CD14-positive monocyte (primary cell): ENCODE data around the gene MMP28. TPM values are rescaled to one million over a fixed set of nuclear protein-coding genes. Genes with fewer than 3 reads are reported as not detected.

ENCODE experiments used
- DNase-seq, 3 donors: peaks; one replicate each; pipeline ENCODE4 v3.0.0-alpha.2; 2011 to 2022
- H2AFZ ChIP-seq: 2 replicates; pipeline ENCODE4 v1.6.0; 2012; ENCODE audit warnings: mild to moderate bottlenecking, low read depth, low read length, inconsistent platforms; ENCODE audit not compliant: insufficient read depth, poor library complexity, severe bottlenecking
- H3K27ac ChIP-seq, 2 donors: 1 replicate in 1 of 2; 2 replicates in 1 of 2; pipeline ENCODE4 v1.5.1; 2012 to 2013; ENCODE audit warnings: low read length in 2 of 2, control low read depth in 1 of 2, inconsistent platforms in 1 of 2, low read depth in 1 of 2, mild to moderate bottlenecking in 1 of 2
- H3K27me3 ChIP-seq, 2 donors: one replicate each; pipeline versions ENCODE4 v1.6.0 to v1.6.1; 2011 to 2013; ENCODE audit warnings: low read length in 2 of 2; ENCODE audit not compliant: control insufficient read depth in 2 of 2, insufficient read depth in 2 of 2
- H3K36me3 ChIP-seq, 2 donors: replicated peaks in 1 of 2; 1 replicate in 1 of 2; 2 replicates in 1 of 2; pipeline versions ENCODE4 v1.5.1 to v1.6.1; 2012 to 2013; ENCODE audit warnings: low read length in 2 of 2, control low read depth in 1 of 2, inconsistent platforms in 1 of 2, mild to moderate bottlenecking in 1 of 2; ENCODE audit not compliant: insufficient read depth in 2 of 2, control insufficient read depth in 1 of 2
- H3K4me1 ChIP-seq, 2 donors: 1 replicate in 1 of 2; 2 replicates in 1 of 2; pipeline versions ENCODE4 v1.5.1 to v1.6.1; 2012 to 2013; ENCODE audit warnings: low read length in 2 of 2, control low read depth in 1 of 2, inconsistent platforms in 1 of 2, mild to moderate bottlenecking in 1 of 2, moderate library complexity in 1 of 2; ENCODE audit not compliant: insufficient read depth in 2 of 2, control insufficient read depth in 1 of 2
- H3K4me2 ChIP-seq: replicated peaks from 2 replicates; pipeline ENCODE3; 2012; ENCODE audit warnings: low read length, moderate library complexity, mild to moderate bottlenecking; ENCODE audit not compliant: poor library complexity, severe bottlenecking; ENCODE audit errors: extremely low read depth
- H3K4me3 ChIP-seq, 3 experiments: fragments of 200-600 bp in 1 of 3; sonication (generic) in 1 of 3; replicated peaks in 1 of 3; 1 replicate in 2 of 3; 2 replicates in 1 of 3; pipeline ENCODE4 v1.5.1; 2011 to 2013; ENCODE audit warnings: low read length in 3 of 3, mild to moderate bottlenecking in 3 of 3, control low read depth in 2 of 3, low read depth in 2 of 3, inconsistent platforms in 1 of 3, moderate library complexity in 1 of 3
- H3K79me2 ChIP-seq: 2 replicates; pipeline ENCODE4 v1.6.0; 2012; ENCODE audit warnings: mild to moderate bottlenecking, control low read depth, inconsistent platforms, low read length, moderate library complexity; ENCODE audit not compliant: insufficient read depth
- H3K9ac ChIP-seq: 2 replicates; pipeline ENCODE4 v1.6.0; 2017; ENCODE audit warnings: low read length, mild to moderate bottlenecking; ENCODE audit not compliant: insufficient read depth, poor library complexity, severe bottlenecking
- H3K9me3 ChIP-seq, 2 donors: replicated peaks in 1 of 2; 1 replicate in 1 of 2; 2 replicates in 1 of 2; pipeline versions ENCODE4 v1.5.1 to v1.6.1; 2012 to 2013; ENCODE audit warnings: low read length in 2 of 2, control low read depth in 1 of 2; ENCODE audit not compliant: control insufficient read depth in 1 of 2, insufficient read depth in 1 of 2
- H4K20me1 ChIP-seq: 2 replicates; pipeline ENCODE4 v1.6.0; 2012; ENCODE audit warnings: mild to moderate bottlenecking, low read length, control low read depth, moderate library complexity; ENCODE audit not compliant: insufficient read depth
- H3K27ac Mint-ChIP-seq, 7 donors: one replicate each; pipeline ENCODE4 v1.8.0; 2020; ENCODE audit warnings: mild to moderate bottlenecking in 7 of 7, mixed read lengths in 7 of 7, moderate library complexity in 6 of 7, inconsistent platforms in 2 of 7
- H3K27me3 Mint-ChIP-seq, 3 donors: one replicate each; pipeline ENCODE4 v1.8.0; 2021 to 2022; ENCODE audit warnings: low read depth in 3 of 3, mild to moderate bottlenecking in 3 of 3, mixed read lengths in 3 of 3, moderate library complexity in 3 of 3, inconsistent platforms in 1 of 3
- H3K36me3 Mint-ChIP-seq, 2 donors: one replicate each; pipeline ENCODE4 v1.8.0; 2020; ENCODE audit warnings: mixed read lengths in 2 of 2, inconsistent platforms in 1 of 2, mild to moderate bottlenecking in 1 of 2
- H3K4me1 Mint-ChIP-seq: one replicate; pipeline ENCODE4 v1.8.0; 2020; ENCODE audit warnings: mild to moderate bottlenecking, mixed read lengths
- H3K4me3 Mint-ChIP-seq, 2 donors: one replicate each; pipeline ENCODE4 v1.8.0; 2020; ENCODE audit warnings: mild to moderate bottlenecking in 2 of 2, mixed read lengths in 2 of 2, moderate library complexity in 1 of 2
- H3K9me3 Mint-ChIP-seq, 7 donors: one replicate each; pipeline ENCODE4 v1.8.0; 2020 to 2022; ENCODE audit warnings: mixed read lengths in 7 of 7, mild to moderate bottlenecking in 6 of 7, moderate library complexity in 6 of 7, inconsistent platforms in 2 of 7
- WGBS: methylation state at CpG from one replicate; pipeline ENCODE4 v1.1.5; 2013; ENCODE audit warnings: missing lambda C conversion rate; ENCODE audit not compliant: insufficient coverage; 5-methylcytosine and 5-hydroxymethylcytosine counted together
- intact Hi-C, 2 donors: fragments of 100-400 bp; cut with micrococcal nuclease; formaldehyde crosslinking; loops; one replicate each; pipeline versions ENCODE4 v1.15.0 to v1.15.1; 2023
- polyA plus RNA-seq, 3 donors: library from polyadenylated mRNA; depleted of rRNA in 1 of 3; unstranded in 2 of 3; stranded (reverse) in 1 of 3; fragments of 300-500 nt in 2 of 3; fragments of >200 nt in 1 of 3; fragmentation: Illumina TruSeq in 2 of 3; gene quantifications; 1 replicate in 2 of 3; 2 replicates in 1 of 3; pipeline ENCODE4 v1.2.3, GENCODE V29; 2012 to 2021
- TF ChIP-seq, protein P1 (sequence below): fragments of 200-600 bp; IDR thresholded peaks from one replicate; pipeline ENCODE4 v1.8.0; 2022; ENCODE audit warnings: antibody characterized with exemption, mild to moderate bottlenecking

Gene MMP28
- polyA plus RNA-seq, 3 donors, result not detected

DNA sequence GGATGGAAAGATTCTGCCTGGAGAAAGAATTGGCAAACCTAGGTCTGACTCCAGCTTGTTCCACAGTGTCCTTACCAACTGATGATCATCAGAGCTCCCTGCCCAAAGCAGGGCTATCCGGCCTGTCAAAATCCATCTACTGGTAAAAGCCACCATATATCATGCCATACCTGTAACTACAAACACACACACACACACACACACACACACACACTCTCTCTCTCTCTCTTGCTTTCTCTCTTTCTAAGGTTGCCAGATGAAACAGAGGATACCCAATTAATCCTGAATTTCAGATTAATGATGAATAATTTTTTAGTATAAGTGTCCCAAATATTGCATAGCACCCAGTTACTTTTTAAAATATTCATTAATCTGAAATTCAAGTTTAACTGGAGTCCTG, 1.5 kb upstream of the MMP28 start:
- TF ChIP-seq, protein P1, sequence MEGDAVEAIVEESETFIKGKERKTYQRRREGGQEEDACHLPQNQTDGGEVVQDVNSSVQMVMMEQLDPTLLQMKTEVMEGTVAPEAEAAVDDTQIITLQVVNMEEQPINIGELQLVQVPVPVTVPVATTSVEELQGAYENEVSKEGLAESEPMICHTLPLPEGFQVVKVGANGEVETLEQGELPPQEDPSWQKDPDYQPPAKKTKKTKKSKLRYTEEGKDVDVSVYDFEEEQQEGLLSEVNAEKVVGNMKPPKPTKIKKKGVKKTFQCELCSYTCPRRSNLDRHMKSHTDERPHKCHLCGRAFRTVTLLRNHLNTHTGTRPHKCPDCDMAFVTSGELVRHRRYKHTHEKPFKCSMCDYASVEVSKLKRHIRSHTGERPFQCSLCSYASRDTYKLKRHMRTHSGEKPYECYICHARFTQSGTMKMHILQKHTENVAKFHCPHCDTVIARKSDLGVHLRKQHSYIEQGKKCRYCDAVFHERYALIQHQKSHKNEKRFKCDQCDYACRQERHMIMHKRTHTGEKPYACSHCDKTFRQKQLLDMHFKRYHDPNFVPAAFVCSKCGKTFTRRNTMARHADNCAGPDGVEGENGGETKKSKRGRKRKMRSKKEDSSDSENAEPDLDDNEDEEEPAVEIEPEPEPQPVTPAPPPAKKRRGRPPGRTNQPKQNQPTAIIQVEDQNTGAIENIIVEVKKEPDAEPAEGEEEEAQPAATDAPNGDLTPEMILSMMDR, result no peak
- intact Hi-C loops, result no loop called here
- peak overlapping the region in 1 of 2 donors; percentile 48 for H3K4me3 Mint-ChIP-seq

DNA sequence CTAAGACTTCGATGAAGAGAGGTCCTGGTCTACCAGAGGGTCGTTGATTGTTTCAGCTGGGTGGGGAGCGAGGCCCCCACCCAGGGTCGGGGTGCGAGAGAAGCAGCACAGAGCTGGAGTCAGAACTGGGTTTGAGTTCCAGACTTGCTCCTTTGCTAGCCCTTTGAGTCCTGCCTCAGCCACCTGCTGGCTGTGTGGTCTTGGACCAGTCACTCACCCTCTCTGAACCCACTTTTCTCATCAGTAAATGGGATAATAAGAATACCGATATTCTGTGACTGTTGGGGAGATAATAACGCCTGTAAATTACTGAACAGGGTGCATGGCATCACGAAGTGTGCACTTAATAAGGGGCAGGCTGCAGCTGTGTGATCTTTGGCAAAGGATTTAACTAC, 427 bp upstream of the MMP28 start:
- Mint-ChIP-seq H3K9me3 (peaks cover 0 to 6% (median 0%) of the 10 kb centered on the region in 7 donors), H3K27ac (no peak overlapping the region), H3K4me3 (peak overlapping the region; percentile 75 to 82), H3K27me3 (peaks cover 54 to 70% (median 62%) of the 10 kb centered on the region in 3 donors), H3K36me3 (peaks cover 0 to 2% of the 10 kb centered on the region in 2 donors), H3K4me1 (peaks cover 13% of the 10 kb centered on the region)
- WGBS, result 36% methylated on average over 6 of the region's 8 CpGs
- Histone ChIP-seq H3K9me3 (peaks cover 0 to 6% of the 10 kb centered on the region in 2 donors), H3K4me2 (peak overlapping the region; percentile 78), H4K20me1 (no peaks in the 10 kb centered on the region), H3K27me3 (peaks cover 47 to 57% of the 10 kb centered on the region in 2 donors), H2AFZ (peak overlapping the region; percentile 67), H3K79me2 (no peaks in the 10 kb centered on the region), H3K9ac (no peak overlapping the region), H3K27ac (no peak overlapping the region), H3K4me1 (peaks cover 10 to 15% of the 10 kb centered on the region in 2 donors), H3K4me3 (peak overlapping the region in 2 of 3 experiments; percentile 20 to 69), H3K36me3 (no peaks in the 10 kb centered on the region)
- no peak for DNase-seq
- intact Hi-C loops, result no loop called here
- TF ChIP-seq, protein P1, result no peak

More for the DNA sequence above, 1.5 kb upstream of the MMP28 start:
- Histone ChIP-seq H3K27me3 (peaks cover 47 to 54% of the 10 kb centered on the region in 2 donors), H2AFZ (no peak overlapping the region), H3K4me1 (peaks cover 16 to 23% of the 10 kb centered on the region in 2 donors), H3K9me3 (peaks cover 0 to 6% of the 10 kb centered on the region in 2 donors), H3K27ac (no peak overlapping the region), H3K36me3 (no peaks in the 10 kb centered on the region), H3K9ac (no peak overlapping the region), H3K79me2 (no peaks in the 10 kb centered on the region), H3K4me2 (no peak overlapping the region), H4K20me1 (no peaks in the 10 kb centered on the region), H3K4me3 (no peak overlapping the region)
- WGBS, result 88% methylated on average over 1 of the region's 1 CpG
- Mint-ChIP-seq H3K27ac (no peak overlapping the region), H3K36me3 (peaks cover 0 to 2% of the 10 kb centered on the region in 2 donors), H3K4me1 (peaks cover 23% of the 10 kb centered on the region), H3K9me3 (peaks cover 0 to 6% (median 0%) of the 10 kb centered on the region in 7 donors), H3K27me3 (peaks cover 54 to 64% (median 60%) of the 10 kb centered on the region in 3 donors)
- DNase-seq, result no peak
